Measurements from ENCODE around the gene CACNA1B.

- TF ChIP-seq POLR2AphosphoS5 (IDR thresholded peaks at IDR 0.05) (no peak), CTCF (IDR thresholded peaks at IDR 0.05 in 8 of 11, conservative IDR thresholded peaks at IDR 0.05 in 3 of 11) (no peak), POLR2A (IDR thresholded peaks at IDR 0.05) (no peak)
Observed at GRCh38 chr9:137920753-137921152, 43.2 kb downstream of the CACNA1B start.

All from spleen (tissue), 7 donors.